GM18909 (cell line): ENCODE data around the gene DEPP1.
A peak's percentile ranks its signal among the peaks of the same experiment; 100 is the strongest.
"Not testable (repeated sequence)": the region's sequence is repeated elsewhere in the genome, so short reads cannot be mapped to it uniquely, and the experiment has no call there.

Experiments
- ATAC-seq: cut with Tn5 transposase; IDR thresholded peaks from one replicate; pipeline ENCODE4 v1.9.1; 2021; ENCODE audit warnings: mild to moderate bottlenecking; ENCODE audit not compliant: unreplicated experiment, poor library complexity

The DEPP1 gene

GRCh38 chr10:44978570-44979280, at the start of gene DEPP1:
TSS of gene DEPP1 (minus strand) at chr10:44978809. CDS start at chr10:44978030, 779 bp downstream.
- ATAC-seq = no peak

- ATAC-seq = no peak
Measured at GRCh38 chr10:45023426-45023825, 44.8 kb upstream of the DEPP1 start.

- no peak for ATAC-seq
Measured at GRCh38 chr10:45015590-45015989, 37.0 kb upstream of the DEPP1 start.

- ATAC-seq = not testable (repeated sequence)
Measured at GRCh38 chr10:45014557-45014956, 35.9 kb upstream of the DEPP1 start.

- ATAC-seq = peak; percentile 79
Measured at GRCh38 chr10:45008524-45009161, 30.0 kb upstream of the DEPP1 start.

- ATAC-seq = no peak
Measured at GRCh38 chr10:45006276-45007030, 27.8 kb upstream of the DEPP1 start.

- no peak for ATAC-seq
Measured at GRCh38 chr10:45005284-45005683, 26.7 kb upstream of the DEPP1 start.

- no peak for ATAC-seq
Measured at GRCh38 chr10:45004661-45005060, 26.1 kb upstream of the DEPP1 start.

- ATAC-seq = no peak
Measured at GRCh38 chr10:45003432-45004000, 24.9 kb upstream of the DEPP1 start.

GRCh38 chr10:45001381-45002148, 23.0 kb upstream of the DEPP1 start:
- ATAC-seq = peak; percentile 85

GRCh38 chr10:45000752-45001380, 22.3 kb upstream of the DEPP1 start, which contains the start of gene ZNF22:
TSS of gene ZNF22 (plus strand) at chr10:45000923. CDS start at chr10:45003369, 2,446 bp downstream.
- ATAC-seq = peak; percentile 78

- ATAC-seq = no peak
Measured at GRCh38 chr10:45000138-45000751, 21.6 kb upstream of the DEPP1 start.

- ATAC-seq = no peak
Measured at GRCh38 chr10:44998146-44998631, 19.6 kb upstream of the DEPP1 start.

- no peak for ATAC-seq
Measured at GRCh38 chr10:44997105-44997748, 18.6 kb upstream of the DEPP1 start.

GRCh38 chr10:44995914-44996669, 17.5 kb upstream of the DEPP1 start:
- ATAC-seq = no peak

- no peak for ATAC-seq
Measured at GRCh38 chr10:44995581-44995913, 16.9 kb upstream of the DEPP1 start.

- ATAC-seq = no peak
Measured at GRCh38 chr10:44994752-44995530, 16.3 kb upstream of the DEPP1 start.
